H9 (cell line): Measurements from ENCODE around the gene GSTT2B. TPM values are rescaled to one million over a fixed set of nuclear protein-coding genes. Genes with fewer than 3 reads are reported as not detected.
"Not testable (repeated sequence)": the region's sequence is repeated elsewhere in the genome, so short reads cannot be mapped to it uniquely, and the experiment has no call there.

Source experiments
- DNase-seq: peaks from one replicate; pipeline ENCODE4 v3.0.0-alpha.2; 2017
- H2AFZ ChIP-seq: one replicate; pipeline ENCODE4 v1.6.1; 2013; ENCODE audit warnings: mild to moderate bottlenecking, low read length, control low read depth, moderate library complexity
- H2AK5ac ChIP-seq: 2 replicates; pipeline ENCODE4 v1.6.1; 2013; ENCODE audit warnings: low read length, control low read depth, mixed read lengths; ENCODE audit not compliant: insufficient read length
- H2BK120ac ChIP-seq: one replicate; pipeline ENCODE4 v1.6.1; 2013; ENCODE audit warnings: low read depth, mild to moderate bottlenecking, low read length, control low read depth, inconsistent platforms; ENCODE audit not compliant: poor library complexity, severe bottlenecking
- H2BK12ac ChIP-seq: 2 replicates; pipeline ENCODE4 v1.6.1; 2013; ENCODE audit warnings: low read length, control low read depth, mixed read lengths, low read depth; ENCODE audit not compliant: insufficient read length
- H2BK15ac ChIP-seq: 2 replicates; pipeline ENCODE4 v1.6.1; 2013; ENCODE audit warnings: low read depth, low read length, control low read depth
- H2BK20ac ChIP-seq: one replicate; pipeline ENCODE4 v1.6.1; 2013; ENCODE audit warnings: low read depth, mild to moderate bottlenecking, low read length, control low read depth, inconsistent platforms; ENCODE audit not compliant: poor library complexity, severe bottlenecking
- H2BK5ac ChIP-seq: 2 replicates; pipeline ENCODE4 v1.6.1; 2013; ENCODE audit warnings: low read length, control low read depth, mixed read lengths; ENCODE audit not compliant: insufficient read length
- H3K14ac ChIP-seq: 2 replicates; pipeline ENCODE4 v1.6.1; 2013; ENCODE audit warnings: low read length, control low read depth; ENCODE audit not compliant: insufficient read depth
- H3K18ac ChIP-seq: 2 replicates; pipeline ENCODE4 v1.6.1; 2013; ENCODE audit warnings: low read depth, mild to moderate bottlenecking, mixed read lengths, low read length, control low read depth; ENCODE audit not compliant: insufficient read length
- H3K23ac ChIP-seq: 2 replicates; pipeline ENCODE4 v1.6.1; 2013; ENCODE audit warnings: low read length, control low read depth, mixed read lengths, low read depth; ENCODE audit not compliant: insufficient read length
- H3K23me2 ChIP-seq: 2 replicates; pipeline ENCODE4 v1.6.1; 2013; ENCODE audit warnings: low read depth, mild to moderate bottlenecking, mixed read lengths, low read length, control low read depth; ENCODE audit not compliant: insufficient read length, poor library complexity, severe bottlenecking
- H3K27ac ChIP-seq: 2 replicates; pipeline ENCODE4 v1.5.1; 2013; ENCODE audit warnings: low read length, control low read depth, mixed read lengths, low read depth; ENCODE audit not compliant: insufficient read length
- H3K27me3 ChIP-seq: 2 replicates; pipeline ENCODE4 v1.6.1; 2013; ENCODE audit warnings: low read length, control low read depth, inconsistent platforms; ENCODE audit not compliant: insufficient read depth
- H3K4ac ChIP-seq: 2 replicates; pipeline ENCODE4 v1.6.1; 2013; ENCODE audit warnings: low read depth, mild to moderate bottlenecking, control low read depth, inconsistent platforms, low read length, moderate library complexity
- H3K4me1 ChIP-seq: 2 replicates; pipeline ENCODE4 v1.6.1; 2013; ENCODE audit warnings: low read length, control low read depth, inconsistent platforms; ENCODE audit not compliant: insufficient read depth
- H3K4me2 ChIP-seq: 2 replicates; pipeline ENCODE4 v1.6.1; 2013; ENCODE audit warnings: low read length, control low read depth, mixed read lengths; ENCODE audit not compliant: insufficient read length, insufficient read depth
- H3K56ac ChIP-seq: 2 replicates; pipeline ENCODE4 v1.6.1; 2013; ENCODE audit warnings: low read depth, mild to moderate bottlenecking, mixed read lengths, low read length, control low read depth; ENCODE audit not compliant: insufficient read length
- H3K79me1 ChIP-seq: 2 replicates; pipeline ENCODE4 v1.6.1; 2013; ENCODE audit warnings: low read depth, mild to moderate bottlenecking, moderate library complexity, low read length, control low read depth, inconsistent platforms; ENCODE audit not compliant: insufficient read depth, poor library complexity, severe bottlenecking
- H3K79me2 ChIP-seq: 2 replicates; pipeline ENCODE4 v1.6.1; 2013; ENCODE audit warnings: low read length, control low read depth, inconsistent platforms; ENCODE audit not compliant: insufficient read depth
- H3K9ac ChIP-seq: 2 replicates; pipeline ENCODE4 v1.6.1; 2013; ENCODE audit warnings: low read length, control low read depth, mixed read lengths; ENCODE audit not compliant: insufficient read length; ENCODE audit errors: extremely low read depth
- H3K9me3 ChIP-seq: one replicate; pipeline ENCODE4 v1.6.1; 2013; ENCODE audit warnings: low read depth, low read length, inconsistent platforms; ENCODE audit not compliant: control insufficient read depth
- H3T11ph ChIP-seq: one replicate; pipeline ENCODE4 v1.6.1; 2013; ENCODE audit warnings: mild to moderate bottlenecking, low read length, control low read depth, inconsistent platforms
- H4K20me1 ChIP-seq: one replicate; pipeline ENCODE4 v1.6.1; 2013; ENCODE audit not compliant: control insufficient read depth, insufficient read length, insufficient read depth
- H4K5ac ChIP-seq: 2 replicates; pipeline ENCODE4 v1.6.1; 2013; ENCODE audit warnings: low read depth, mild to moderate bottlenecking, mixed read lengths, low read length, control low read depth; ENCODE audit not compliant: insufficient read length
- H4K8ac ChIP-seq: replicated peaks from 2 replicates; pipeline ENCODE4 v1.6.1; 2013; ENCODE audit warnings: low read length, control low read depth, mixed read lengths, low read depth; ENCODE audit not compliant: insufficient read length
- H4K91ac ChIP-seq: 2 replicates; pipeline ENCODE4 v1.6.1; 2013; ENCODE audit warnings: low read depth, mild to moderate bottlenecking, moderate library complexity, mixed read lengths, low read length, control low read depth; ENCODE audit not compliant: insufficient read length
- H3K27ac Mint-ChIP-seq, 3 experiments: 2 replicates in 2 of 3; 3 replicates in 1 of 3; pipeline ENCODE4 v1.8.0; 2020 to 2021; ENCODE audit warnings: mixed read lengths in 3 of 3, mild to moderate bottlenecking in 1 of 3, moderate library complexity in 1 of 3
- H3K27me3 Mint-ChIP-seq: 2 replicates; pipeline ENCODE4 v1.8.0; 2021; ENCODE audit warnings: low read depth, mild to moderate bottlenecking, moderate library complexity, mixed read lengths
- H3K36me3 Mint-ChIP-seq, 3 experiments: 2 replicates in 2 of 3; 3 replicates in 1 of 3; pipeline ENCODE4 v1.8.0; 2020 to 2021; ENCODE audit warnings: low read depth in 3 of 3, mixed read lengths in 3 of 3; ENCODE audit not compliant: insufficient read depth in 1 of 3
- H3K4me1 Mint-ChIP-seq, 2 experiments: 2 replicates each; pipeline ENCODE4 v1.8.0; 2020; ENCODE audit warnings: mixed read lengths in 2 of 2
- H3K4me3 Mint-ChIP-seq, 2 experiments: 2 replicates in 1 of 2; 3 replicates in 1 of 2; pipeline ENCODE4 v1.8.0; 2020 to 2021; ENCODE audit warnings: mild to moderate bottlenecking in 2 of 2, mixed read lengths in 2 of 2, moderate library complexity in 1 of 2
- H3K9me3 Mint-ChIP-seq, 2 experiments: 2 replicates in 1 of 2; 3 replicates in 1 of 2; pipeline ENCODE4 v1.8.0; 2020; ENCODE audit warnings: mild to moderate bottlenecking in 2 of 2, mixed read lengths in 2 of 2, moderate library complexity in 1 of 2
- WGBS: extraction: QIAGEN DNeasy Blood & Tissue Kit; methylation state at CpG from one replicate; pipeline ENCODE4 v1.1.7; 2013; ENCODE audit warnings: missing lambda C conversion rate, low lambda C conversion rate, mixed read lengths; ENCODE audit not compliant: insufficient read length; ENCODE audit errors: extremely low coverage; 5-methylcytosine and 5-hydroxymethylcytosine counted together
- total RNA-seq: library from RNA; stranded (reverse); gene quantifications from 2 replicates; pipeline ENCODE4 v1.2.1, GENCODE V29; 2021

GSTT2B gene
- total RNA-seq, 1 experiment from 2014 or later, result 4.5 TPM

- Mint-ChIP-seq H3K36me3 (peaks cover 30 to 33% (median 31%) of the 10 kb centered on the region in 3 experiments), H3K4me3 (peak overlapping the region; percentile 35 to 61; a peak in 2 of 5 replicates)
- H3K9me3 Mint-ChIP-seq, H3K27ac ChIP-seq, H4K5ac ChIP-seq, H2AK5ac ChIP-seq, H3K23me2 ChIP-seq, H3K79me1 ChIP-seq, H3K27me3 Mint-ChIP-seq, H2BK120ac ChIP-seq, H2BK12ac ChIP-seq, H3K56ac ChIP-seq, H3K9ac ChIP-seq, H3K4ac ChIP-seq, H2BK15ac ChIP-seq, H4K91ac ChIP-seq, H3K4me1 ChIP-seq, H3T11ph ChIP-seq, H4K20me1 ChIP-seq, H3K18ac ChIP-seq, H2AFZ ChIP-seq, H3K27me3 ChIP-seq, DNase-seq, H3K4me2 ChIP-seq, H3K23ac ChIP-seq, H3K4me1 Mint-ChIP-seq, H3K27ac Mint-ChIP-seq, H2BK20ac ChIP-seq, H3K14ac ChIP-seq, H3K9me3 ChIP-seq, H2BK5ac ChIP-seq, H3K79me2 ChIP-seq, H4K8ac ChIP-seq: not testable (repeated sequence)
- WGBS, result no CpG with 5 or more reads among the region's 3 CpGs
These were observed 10.9 kb upstream of the GSTT2B start for GRCh38 chr22:23971927-23972326.
